ENCODE data around the gene C1orf116. TPM values are rescaled to one million over a fixed set of nuclear protein-coding genes. Genes with fewer than 3 reads are reported as not detected.

C1orf116 gene
- polyA plus RNA-seq, result under 1 TPM in 1 of 3 donors, not detected in 2; 0.31 TPM

- Mint-ChIP-seq H3K27ac (no peak within 1 kb of the TSS), H3K27me3 (ENCODE audit: low read depth in 3 of 3) (peaks cover 8 to 22% (median 11%) of the 10 kb centered on the region in 3 donors), H3K36me3 (no peaks in the 10 kb centered on the region), H3K9me3 (no peaks in the 10 kb centered on the region), H3K4me1 (no peaks in the 10 kb centered on the region), H3K4me3 (no peak within 1 kb of the TSS)
- DNase-seq, result no peak
These were observed at the start of gene C1orf116 for GRCh38 chr1:207032528-207033017. Gene C1orf116 (minus strand): TSS chr1:207032756. CDS start chr1:207027598, 5,158 bp downstream.

- no peak for DNase-seq
- Mint-ChIP-seq H3K4me1 (peaks cover 5 to 7% of the 10 kb centered on the region in 2 donors), H3K27ac (no peak overlapping the region), H3K9me3 (no peaks in the 10 kb centered on the region), H3K36me3 (peaks cover 0 to 5% (median 0%) of the 10 kb centered on the region in 3 donors), H3K4me3 (no peak overlapping the region), H3K27me3 (ENCODE audit: low read depth in 3 of 3) (peaks cover 0 to 8% (median 0%) of the 10 kb centered on the region in 3 donors)
These were observed 49.2 kb upstream of the C1orf116 start for GRCh38 chr1:207081806-207082205.

GRCh38 chr1:207081088-207081487 is 48.5 kb upstream of the C1orf116 start:
- H3K4me3 Mint-ChIP-seq, result no peak overlapping the region
- H3K36me3 Mint-ChIP-seq, result peaks cover 0 to 5% (median 0%) of the 10 kb centered on the region in 3 donors
- H3K4me1 Mint-ChIP-seq, result peaks cover 5 to 7% of the 10 kb centered on the region in 2 donors
- H3K9me3 Mint-ChIP-seq, result no peaks in the 10 kb centered on the region
- peaks cover 0 to 6% (median 0%) of the 10 kb centered on the region in 3 donors for H3K27me3 Mint-ChIP-seq (ENCODE audit: low read depth in 3 of 3)
- DNase-seq, result no peak
- no peak overlapping the region for H3K27ac Mint-ChIP-seq

- Mint-ChIP-seq H3K36me3 (peaks cover 0 to 5% (median 0%) of the 10 kb centered on the region in 3 donors), H3K4me1 (peaks cover 3 to 4% of the 10 kb centered on the region in 2 donors), H3K9me3 (no peaks in the 10 kb centered on the region), H3K27me3 (ENCODE audit: low read depth in 3 of 3) (peaks cover 0 to 5% (median 0%) of the 10 kb centered on the region in 3 donors), H3K27ac (no peak overlapping the region), H3K4me3 (no peak overlapping the region)
- DNase-seq, result no peak
These were observed 47.2 kb upstream of the C1orf116 start for GRCh38 chr1:207079706-207080241.

- DNase-seq, result no peak
- H3K36me3 Mint-ChIP-seq, result peaks cover 0 to 10% (median 0%) of the 10 kb centered on the region in 3 donors
- H3K4me1 Mint-ChIP-seq, result no peaks in the 10 kb centered on the region
- H3K4me3 Mint-ChIP-seq, result no peak overlapping the region
- no peak overlapping the region for H3K27ac Mint-ChIP-seq
- no peaks in the 10 kb centered on the region for H3K9me3 Mint-ChIP-seq
- peaks cover 0 to 3% (median 0%) of the 10 kb centered on the region in 3 donors for H3K27me3 Mint-ChIP-seq (ENCODE audit: low read depth in 3 of 3)
These were observed 46.1 kb upstream of the C1orf116 start for GRCh38 chr1:207078578-207079132.

GRCh38 chr1:207077470-207078377 is 45.2 kb upstream of the C1orf116 start:
- Mint-ChIP-seq H3K4me3 (no peak overlapping the region), H3K27ac (no peak overlapping the region), H3K27me3 (ENCODE audit: low read depth in 3 of 3) (peaks cover 0 to 6% (median 0%) of the 10 kb centered on the region in 3 donors), H3K9me3 (no peaks in the 10 kb centered on the region), H3K4me1 (no peaks in the 10 kb centered on the region), H3K36me3 (peaks cover 0 to 15% (median 7%) of the 10 kb centered on the region in 3 donors)
- DNase-seq, result peak; percentile 59 to 65 (median 62)

- H3K4me3 Mint-ChIP-seq, result no peak overlapping the region
- no peak for DNase-seq
- H3K9me3 Mint-ChIP-seq, result no peaks in the 10 kb centered on the region
- peaks cover 0 to 6% (median 0%) of the 10 kb centered on the region in 3 donors for H3K27me3 Mint-ChIP-seq (ENCODE audit: low read depth in 3 of 3)
- no peak overlapping the region for H3K27ac Mint-ChIP-seq
- H3K4me1 Mint-ChIP-seq, result peaks cover under 1 to 7% of the 10 kb centered on the region in 2 donors
- peaks cover 0 to 15% (median 8%) of the 10 kb centered on the region in 3 donors for H3K36me3 Mint-ChIP-seq
These were observed 44.5 kb upstream of the C1orf116 start for GRCh38 chr1:207077012-207077411.

- H3K4me1 Mint-ChIP-seq, result peaks cover 5 to 13% of the 10 kb centered on the region in 2 donors
- no peaks in the 10 kb centered on the region for H3K9me3 Mint-ChIP-seq
- H3K27ac Mint-ChIP-seq, result no peak overlapping the region
- H3K27me3 Mint-ChIP-seq (ENCODE audit: low read depth in 3 of 3), result peaks cover 0 to 6% (median 0%) of the 10 kb centered on the region in 3 donors
- no peak for DNase-seq
- H3K36me3 Mint-ChIP-seq, result peaks cover 0 to 15% (median 8%) of the 10 kb centered on the region in 3 donors
- no peak overlapping the region for H3K4me3 Mint-ChIP-seq
These were observed 43.8 kb upstream of the C1orf116 start for GRCh38 chr1:207076181-207076955.

GRCh38 chr1:207073906-207074820 is 41.6 kb upstream of the C1orf116 start:
- H3K36me3 Mint-ChIP-seq, result peaks cover 7 to 21% (median 8%) of the 10 kb centered on the region in 3 donors
- peaks cover 0 to 6% (median 0%) of the 10 kb centered on the region in 3 donors for H3K27me3 Mint-ChIP-seq (ENCODE audit: low read depth in 3 of 3)
- no peak overlapping the region for H3K27ac Mint-ChIP-seq
- no peak overlapping the region for H3K4me3 Mint-ChIP-seq
- peaks cover 16 to 32% of the 10 kb centered on the region in 2 donors for H3K4me1 Mint-ChIP-seq
- H3K9me3 Mint-ChIP-seq, result peaks cover 0 to 3% (median 0%) of the 10 kb centered on the region in 6 donors
- no peak for DNase-seq

- Mint-ChIP-seq H3K9me3 (peaks cover 0 to 3% (median 0%) of the 10 kb centered on the region in 6 donors), H3K4me1 (peaks cover 17 to 37% of the 10 kb centered on the region in 2 donors), H3K36me3 (peaks cover 10 to 25% (median 14%) of the 10 kb centered on the region in 3 donors), H3K27ac (no peak overlapping the region), H3K27me3 (ENCODE audit: low read depth in 3 of 3) (peaks cover 0 to 6% (median 3%) of the 10 kb centered on the region in 3 donors), H3K4me3 (no peak overlapping the region)
- no peak for DNase-seq
These were observed 39.7 kb upstream of the C1orf116 start for GRCh38 chr1:207072233-207072632.

- H3K36me3 Mint-ChIP-seq, result peaks cover 12 to 25% (median 17%) of the 10 kb centered on the region in 3 donors
- H3K4me1 Mint-ChIP-seq, result peaks cover 17 to 37% of the 10 kb centered on the region in 2 donors
- no peak for DNase-seq
- H3K4me3 Mint-ChIP-seq, result peak overlapping the region in 3 of 5 donors; percentile 35 to 80 (median 70)
- peak overlapping the region in 1 of 6 donors; percentile 72 for H3K27ac Mint-ChIP-seq
- peaks cover 0 to 6% (median 3%) of the 10 kb centered on the region in 3 donors for H3K27me3 Mint-ChIP-seq (ENCODE audit: low read depth in 3 of 3)
- H3K9me3 Mint-ChIP-seq, result peaks cover 0 to 3% (median 0%) of the 10 kb centered on the region in 6 donors
These were observed 38.9 kb upstream of the C1orf116 start for GRCh38 chr1:207071426-207071825.

GRCh38 chr1:207070811-207071210 is 38.3 kb upstream of the C1orf116 start:
- peak overlapping the region; percentile 21 to 80 (median 50) for H3K4me3 Mint-ChIP-seq
- peaks cover 0 to 6% (median 3%) of the 10 kb centered on the region in 3 donors for H3K27me3 Mint-ChIP-seq (ENCODE audit: low read depth in 3 of 3)
- H3K4me1 Mint-ChIP-seq, result peaks cover 17 to 37% of the 10 kb centered on the region in 2 donors
- H3K9me3 Mint-ChIP-seq, result peaks cover 0 to 3% (median 0%) of the 10 kb centered on the region in 6 donors
- H3K36me3 Mint-ChIP-seq, result peaks cover 12 to 25% (median 17%) of the 10 kb centered on the region in 3 donors
- DNase-seq, result peak; percentile 40 to 48 (median 43)
- peak overlapping the region; percentile 29 to 90 (median 72) for H3K27ac Mint-ChIP-seq
